Stimulated activated CD8-positive, alpha-beta memory T cell treated with anti-CD3 and anti-CD28 coated beads, Interleukin-15, amount 100 ng/mL, for 24 hours (primary cell): ENCODE measurements around the gene MAP4K3.
A peak's percentile ranks its signal among the peaks of the same experiment; 100 is the strongest.

Experiments
- DNase-seq: peaks from one replicate; pipeline ENCODE4 v3.0.0-alpha.2; 2020; ENCODE audit warnings: low read depth

The MAP4K3 gene

GRCh38 chr2:39436592-39437521 lies at the start of gene MAP4K3:
Gene MAP4K3, minus strand, starts transcription at chr2:39437285. Its CDS starts 298 bp downstream, at chr2:39436987.
- peak; percentile 59 for DNase-seq

DNA sequence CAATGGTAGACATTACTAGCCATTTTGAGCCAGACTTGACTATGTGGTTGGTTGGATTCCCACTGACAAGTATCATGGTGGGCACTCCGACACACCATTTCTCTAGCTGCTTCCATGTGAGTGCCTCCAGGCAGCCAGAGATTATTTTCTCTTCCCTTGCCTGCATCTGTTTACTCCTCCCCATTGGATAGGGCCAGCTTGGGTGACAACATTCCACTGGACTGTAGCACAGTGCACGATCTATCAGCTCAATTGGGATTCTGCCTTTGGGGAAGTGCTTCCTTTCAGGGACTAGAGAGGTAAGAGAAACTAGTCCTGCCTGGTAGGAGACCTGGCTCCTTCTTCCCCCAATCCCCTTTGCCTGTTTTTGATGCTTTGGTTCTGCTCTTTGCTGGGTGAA lies 49.0 kb upstream of the MAP4K3 start:
- DNase-seq, result no peak

- DNase-seq, result no peak
Measured at GRCh38 chr2:39484620-39485495, 47.8 kb upstream of the MAP4K3 start.

GRCh38 chr2:39484206-39484605 lies 47.1 kb upstream of the MAP4K3 start:
- DNase-seq, result no peak

GRCh38 chr2:39483534-39483933 lies 46.4 kb upstream of the MAP4K3 start:
- DNase-seq, result no peak

DNA sequence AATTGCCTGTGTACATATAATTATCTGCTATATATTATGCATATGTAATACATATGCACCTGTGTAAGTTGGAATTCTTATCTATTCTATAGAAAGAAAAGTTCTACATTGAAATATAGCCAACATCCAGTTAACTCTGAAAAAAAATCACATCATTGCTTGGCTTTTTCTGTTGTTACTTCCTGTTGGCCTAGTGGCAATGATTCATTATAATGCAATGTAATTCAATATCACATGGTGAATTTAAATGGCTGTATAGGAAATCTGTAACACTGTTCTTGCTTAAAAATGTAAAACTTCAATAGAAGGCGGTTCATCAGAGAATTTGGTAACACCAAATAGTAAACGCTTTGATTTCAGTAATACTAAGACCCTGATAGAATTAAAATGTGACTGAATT lies 44.5 kb upstream of the MAP4K3 start:
- no peak for DNase-seq

- no peak for DNase-seq
Measured at GRCh38 chr2:39479696-39480095, 42.6 kb upstream of the MAP4K3 start.

DNA sequence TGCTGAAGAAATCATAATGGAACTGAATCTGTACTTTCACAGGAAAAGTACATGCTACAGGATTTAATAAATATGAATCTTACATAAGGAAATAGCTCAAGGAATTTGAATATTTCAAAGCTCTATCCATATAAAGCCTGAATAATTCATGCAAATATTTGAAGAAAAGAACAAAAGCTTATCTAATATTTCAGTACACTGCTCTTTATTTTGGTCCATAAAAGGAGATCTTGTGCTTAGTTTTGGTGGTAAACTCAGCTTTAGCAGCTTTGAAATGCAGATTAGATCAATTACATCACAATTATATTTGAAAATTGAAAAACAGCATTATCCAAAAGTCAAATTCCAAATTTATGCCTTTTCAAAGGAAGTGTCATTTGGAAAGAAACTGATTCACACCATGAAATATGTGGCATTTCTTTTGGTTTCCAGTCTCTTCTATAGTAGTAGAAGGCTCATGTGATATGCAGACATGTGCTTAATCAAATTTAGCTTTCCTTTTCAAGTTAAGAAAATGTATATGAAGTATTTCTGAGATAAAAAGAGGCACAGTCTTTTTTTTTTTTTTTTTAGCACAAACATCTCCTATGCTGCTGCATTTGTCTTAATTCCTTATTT lies 42.1 kb upstream of the MAP4K3 start:
- no peak for DNase-seq

GRCh38 chr2:39476524-39476923 lies 39.4 kb upstream of the MAP4K3 start:
- DNase-seq, result no peak

DNA sequence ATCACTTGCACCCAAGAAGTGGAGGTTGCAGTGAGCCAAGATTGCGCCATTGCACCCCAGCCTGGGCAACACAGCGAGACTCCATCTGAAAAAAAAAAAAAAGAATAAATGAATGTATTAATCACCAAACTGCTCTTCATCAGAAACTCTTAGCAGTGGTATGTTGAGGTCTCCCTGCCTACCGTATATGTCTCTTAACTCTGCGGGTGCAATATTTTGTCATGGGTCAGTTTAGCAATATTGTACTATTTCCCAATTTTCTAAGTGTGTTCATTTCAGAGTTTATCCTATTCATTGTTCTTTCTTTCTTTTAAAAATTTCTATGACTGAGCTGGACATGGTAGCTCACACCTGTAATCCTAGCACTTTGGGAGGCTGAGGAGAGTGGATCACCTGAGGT lies 37.9 kb upstream of the MAP4K3 start:
- no peak for DNase-seq

DNA sequence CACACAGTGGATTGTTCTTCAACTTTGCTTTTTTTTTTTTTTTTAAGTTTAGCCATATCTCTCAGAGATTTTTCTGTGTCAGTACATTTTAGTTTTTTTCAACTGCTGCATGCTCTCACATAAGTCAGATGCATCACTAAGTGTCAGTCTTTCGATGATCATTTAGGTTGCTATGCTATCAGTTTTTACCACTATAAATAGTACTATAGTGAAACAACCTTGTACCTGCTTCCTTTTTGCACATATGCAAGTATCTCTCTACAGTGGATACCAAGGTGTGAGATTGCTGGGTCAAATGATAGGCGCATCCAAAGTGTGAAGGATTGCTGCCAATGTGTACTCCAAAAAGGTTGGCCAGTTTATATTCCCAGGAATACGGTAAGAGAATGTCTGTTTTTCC lies 33.5 kb upstream of the MAP4K3 start:
- DNase-seq, result no peak

DNA sequence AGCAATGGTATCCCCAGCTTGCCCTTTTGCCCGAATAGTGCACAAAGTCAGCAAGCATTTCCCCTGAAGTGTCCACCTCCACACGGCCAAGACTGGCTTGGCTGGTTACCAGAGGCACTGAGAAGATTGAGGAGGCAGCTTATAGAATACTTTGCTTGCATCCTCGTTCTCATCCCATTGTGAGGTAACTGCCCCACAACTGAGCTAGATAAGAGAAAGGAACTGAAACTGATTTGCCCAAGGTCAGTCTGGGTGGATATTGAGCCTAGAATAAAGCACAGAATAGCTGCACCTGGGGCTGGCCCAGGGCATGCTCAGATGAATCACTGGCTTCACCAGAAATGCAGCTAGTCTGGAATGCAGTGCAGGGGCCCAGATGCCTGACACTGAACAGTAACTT lies 32.7 kb upstream of the MAP4K3 start:
- DNase-seq, result no peak

- DNase-seq, result no peak
Measured at GRCh38 chr2:39468579-39469451, 31.7 kb upstream of the MAP4K3 start.

DNA sequence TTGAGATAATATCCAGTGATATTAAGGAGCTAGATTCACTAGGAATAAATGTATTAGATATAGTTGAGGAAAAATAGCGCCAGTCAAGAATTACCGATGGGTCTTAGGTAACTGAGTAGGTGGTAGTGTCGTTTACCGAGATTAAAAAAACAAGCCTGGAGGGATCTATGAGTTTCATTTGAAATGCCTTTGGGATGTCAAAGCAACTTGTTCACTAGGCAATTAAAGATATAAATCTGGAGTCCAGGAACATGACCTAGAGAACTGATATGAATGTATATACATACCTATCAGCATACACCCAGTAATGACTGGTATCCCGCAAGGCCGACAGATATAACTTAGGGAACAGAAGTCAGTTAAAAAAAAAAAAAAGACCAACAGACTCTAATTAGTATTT lies 29.2 kb upstream of the MAP4K3 start:
- no peak for DNase-seq

DNA sequence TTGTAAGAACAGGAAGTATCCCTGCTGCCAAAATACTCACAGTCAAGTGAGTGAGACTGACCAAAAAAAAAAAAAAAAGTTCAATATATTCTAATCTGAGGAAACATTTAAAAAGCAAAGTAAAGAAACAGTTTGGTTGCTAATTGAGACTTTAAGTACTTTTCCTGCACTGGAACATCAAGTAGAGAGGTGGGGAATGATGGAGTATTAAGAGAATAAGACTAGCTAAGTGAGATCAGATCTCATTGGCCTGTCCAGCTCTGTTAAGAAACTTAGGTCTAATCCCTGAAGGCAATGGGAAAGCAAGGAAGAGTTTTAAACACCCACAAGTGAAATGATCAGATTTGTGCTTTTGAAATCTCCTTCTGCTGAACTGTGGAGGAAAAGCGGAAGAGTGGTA lies 27.8 kb upstream of the MAP4K3 start:
- DNase-seq, result no peak

DNA sequence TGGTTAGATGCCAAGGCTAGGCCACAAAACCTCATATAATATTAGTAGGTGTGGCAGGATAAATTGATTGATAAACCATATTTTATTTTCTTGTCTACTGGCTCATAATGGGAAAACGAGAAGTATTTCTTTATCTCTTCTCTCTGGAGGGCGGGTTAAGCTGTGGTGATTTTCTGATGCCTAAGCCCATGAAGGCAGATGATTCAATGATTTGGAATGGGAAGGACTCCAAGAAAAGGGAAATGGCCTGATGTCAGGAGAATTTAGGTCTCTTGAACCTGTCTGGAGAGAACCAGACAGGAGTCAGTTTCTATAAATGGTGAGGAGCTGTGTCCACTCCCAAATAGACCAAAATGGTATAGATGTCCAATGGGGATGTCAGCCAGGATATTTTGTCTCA lies 18.7 kb upstream of the MAP4K3 start:
- no peak for DNase-seq

GRCh38 chr2:39452396-39452795 lies 15.3 kb upstream of the MAP4K3 start:
- no peak for DNase-seq

DNA sequence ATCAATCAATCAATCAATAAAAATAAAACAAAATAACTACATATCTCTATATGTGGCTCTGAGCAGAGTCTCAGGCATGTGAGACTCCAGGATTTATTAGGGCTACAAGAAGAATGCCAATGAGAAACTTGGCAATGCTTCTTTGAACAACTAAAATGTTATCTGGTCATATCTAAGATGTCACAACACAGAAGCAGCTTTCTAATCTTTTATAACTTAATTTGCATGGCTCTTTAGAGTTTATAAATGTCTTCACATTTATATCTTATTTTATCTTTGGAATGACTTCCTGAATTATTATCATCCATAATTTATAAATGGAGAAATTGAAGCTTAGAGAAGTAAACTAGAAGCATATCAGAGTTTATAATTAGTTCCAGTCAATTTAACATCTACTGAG lies 14.9 kb upstream of the MAP4K3 start:
- no peak for DNase-seq

GRCh38 chr2:39448169-39448502 lies 11.1 kb upstream of the MAP4K3 start:
- DNase-seq, result no peak

GRCh38 chr2:39447266-39448168 lies 10.4 kb upstream of the MAP4K3 start:
- no peak for DNase-seq

DNA sequence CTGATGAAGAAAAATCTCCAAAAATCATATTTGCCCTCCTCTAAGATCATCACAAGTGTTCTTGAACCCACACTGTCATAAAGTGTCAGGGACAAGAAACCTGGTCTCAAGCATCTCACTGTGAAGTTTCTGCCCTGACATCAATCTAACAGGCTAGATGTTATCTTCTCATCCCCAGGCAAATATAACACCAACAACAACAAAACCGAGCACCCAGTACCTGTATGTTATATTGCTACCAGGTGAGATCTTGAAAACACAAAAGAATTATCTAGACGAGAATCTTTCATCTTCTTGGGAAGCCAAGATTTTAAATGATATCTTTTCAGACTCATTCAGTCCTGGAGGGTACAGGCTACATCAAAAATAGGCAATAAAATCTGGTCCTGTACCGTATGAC lies 8.8 kb upstream of the MAP4K3 start:
- DNase-seq, result no peak
